HepG2 (cell line): ENCODE measurements around the gene TMEM209. TPM values are rescaled to one million over a fixed set of nuclear protein-coding genes. Genes with fewer than 3 reads are reported as not detected.

ENCODE experiments used
- ATAD3A ChIP-seq: sonication (generic); formaldehyde crosslinking; IDR thresholded peaks from 2 replicates; pipeline ENCODE4 v1.4.0; 2020; ENCODE audit warnings: missing genetic modification reagents
- GLI4 ChIP-seq: sonication (generic); formaldehyde crosslinking; IDR thresholded peaks from 2 replicates; pipeline ENCODE4 v1.5.1; 2020; ENCODE audit warnings: missing genetic modification reagents, mild to moderate bottlenecking, moderate library complexity, borderline replicate concordance
- NR2F1 ChIP-seq, 2 experiments: fragments of 450-650 bp in 1 of 2; formaldehyde crosslinking in 1 of 2; IDR thresholded peaks; 2 replicates each; pipeline versions ENCODE4 v1.5.0 to v1.6.1; 2016 to 2020; ENCODE audit warnings: mild to moderate bottlenecking in 1 of 2, missing compliant biosample characterization in 1 of 2, missing genetic modification reagents in 1 of 2, moderate library complexity in 1 of 2
- PHF8 ChIP-seq: sonication (generic); formaldehyde crosslinking; IDR thresholded peaks from 2 replicates; pipeline ENCODE4 v1.5.0; 2020; ENCODE audit warnings: missing genetic modification reagents
- ZBTB7B ChIP-seq: sonication (generic); formaldehyde crosslinking; IDR thresholded peaks from 2 replicates; pipeline ENCODE4 v1.4.0; 2020; ENCODE audit warnings: missing genetic modification reagents
- ZNF564 ChIP-seq: sonication (generic); formaldehyde crosslinking; IDR thresholded peaks from 2 replicates; pipeline ENCODE4 v1.8.1; 2023; ENCODE audit warnings: mild to moderate bottlenecking, missing genetic modification reagents
- ZNF598 ChIP-seq: sonication (generic); formaldehyde crosslinking; IDR thresholded peaks from 2 replicates; pipeline ENCODE4 v1.5.1; 2020; ENCODE audit warnings: mild to moderate bottlenecking, missing genetic modification reagents, borderline replicate concordance
- polyA plus RNA-seq, 8 experiments: library from polyadenylated mRNA; depleted of rRNA in 3 of 8; stranded (reverse) in 7 of 8; unstranded in 1 of 8; fragments of >200 nt; fragmentation: Illumina TruSeq in 4 of 8; extraction: Trizol in 4 of 8; gene quantifications; 2 replicates each; pipeline versions ENCODE4 v1.2.1 to v1.2.3, GENCODE V29; 2011 to 2016; ENCODE audit warnings: low read depth in 4 of 8, missing spikeins in 1 of 8, mixed read lengths in 1 of 8; ENCODE audit not compliant: insufficient read depth in 1 of 8
- total RNA-seq, 5 experiments: library from RNA; depleted of rRNA; stranded (reverse); fragments of >200 nt; fragmentation: Illumina TruSeq; extraction: Trizol; gene quantifications; 2 replicates each; pipeline ENCODE4 v1.2.3, GENCODE V29; 2016; ENCODE audit warnings: low read depth in 1 of 5
- TF ChIP-seq, protein P1 (sequence below): sonication (generic); formaldehyde crosslinking; IDR thresholded peaks from 2 replicates; pipeline ENCODE4 v1.5.1; 2020; ENCODE audit warnings: mild to moderate bottlenecking, missing genetic modification reagents
- TF ChIP-seq, protein P2 (sequence below): IDR thresholded peaks from 2 replicates; pipeline ENCODE4 v1.6.1; 2016; ENCODE audit warnings: missing genetic modification reagents, missing compliant biosample characterization
- TF ChIP-seq, protein P3 (sequence below): sonication (generic); formaldehyde crosslinking; IDR thresholded peaks from 2 replicates; pipeline ENCODE4 v1.5.0; 2020; ENCODE audit warnings: mild to moderate bottlenecking, low read depth, missing genetic modification reagents, borderline replicate concordance

Gene TMEM209
- total and polyA plus RNA-seq, 2 of the 13 experiments (the other 11 are each of a cell fraction or from before 2014, with no cell fraction given) = 14.5 to 15.6 TPM

DNA sequence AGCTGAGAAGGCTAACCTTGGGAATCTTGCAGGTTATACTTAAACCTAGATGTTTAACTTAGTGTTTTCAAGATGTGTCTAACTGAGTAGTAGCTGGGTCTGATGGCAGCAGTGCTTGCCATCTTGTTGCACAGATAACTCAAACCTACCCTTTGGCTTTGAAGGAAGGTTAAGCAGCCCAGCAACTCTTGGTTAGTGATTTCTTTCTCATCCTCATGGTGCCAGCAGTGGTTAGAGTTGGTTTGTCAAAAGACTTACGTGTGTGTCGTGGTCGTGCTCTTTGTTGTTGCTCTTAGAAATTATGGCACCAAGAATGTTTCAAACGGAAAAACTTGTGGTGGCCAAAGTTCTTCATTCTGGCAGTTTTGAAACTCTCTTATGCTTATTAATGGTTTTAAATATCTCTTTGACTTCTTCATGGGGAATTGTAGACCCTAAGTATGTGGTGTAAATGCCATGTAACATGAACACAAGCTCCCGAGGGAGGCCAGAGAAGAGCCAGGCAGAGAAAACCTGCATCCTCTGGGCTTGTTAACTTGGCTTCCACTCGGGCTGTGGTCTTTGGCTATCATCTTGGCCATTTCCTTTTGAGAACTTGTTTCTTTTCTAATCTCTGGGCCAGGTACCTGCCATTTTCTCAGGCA, 73.9 kb downstream of the TMEM209 start (continued):
- TF ChIP-seq, protein P1, sequence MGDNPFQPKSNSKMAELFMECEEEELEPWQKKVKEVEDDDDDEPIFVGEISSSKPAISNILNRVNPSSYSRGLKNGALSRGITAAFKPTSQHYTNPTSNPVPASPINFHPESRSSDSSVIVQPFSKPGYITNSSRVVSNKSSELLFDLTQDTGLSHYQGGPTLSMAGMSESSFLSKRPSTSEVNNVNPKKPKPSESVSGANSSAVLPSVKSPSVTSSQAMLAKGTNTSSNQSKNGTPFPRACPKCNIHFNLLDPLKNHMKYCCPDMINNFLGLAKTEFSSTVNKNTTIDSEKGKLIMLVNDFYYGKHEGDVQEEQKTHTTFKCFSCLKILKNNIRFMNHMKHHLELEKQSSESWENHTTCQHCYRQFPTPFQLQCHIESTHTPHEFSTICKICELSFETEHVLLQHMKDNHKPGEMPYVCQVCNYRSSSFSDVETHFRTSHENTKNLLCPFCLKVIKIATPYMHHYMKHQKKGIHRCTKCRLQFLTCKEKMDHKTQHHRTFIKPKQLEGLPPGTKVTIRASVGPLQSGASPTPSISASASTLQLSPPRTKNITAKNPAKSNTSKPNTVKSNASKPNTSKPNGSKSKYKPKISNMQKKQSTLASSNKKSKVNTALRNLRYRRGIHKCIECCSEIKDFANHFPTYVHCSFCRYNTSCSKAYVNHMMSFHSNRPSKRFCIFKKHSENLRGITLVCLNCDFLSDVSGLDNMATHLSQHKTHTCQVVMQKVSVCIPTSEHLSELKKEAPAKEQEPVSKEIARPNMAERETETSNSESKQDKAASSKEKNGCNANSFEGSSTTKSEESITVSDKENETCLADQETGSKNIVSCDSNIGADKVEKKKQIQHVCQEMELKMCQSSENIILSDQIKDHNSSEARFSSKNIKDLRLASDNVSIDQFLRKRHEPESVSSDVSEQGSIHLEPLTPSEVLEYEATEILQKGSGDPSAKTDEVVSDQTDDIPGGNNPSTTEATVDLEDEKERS (CRISPR knock-in tag) = no peak
- TF ChIP-seq GLI4 (CRISPR knock-in tag) (no peak), NR2F1 (CRISPR knock-in tag; IDR thresholded peaks at IDR 0.05) (no peak), ATAD3A (no peak), PHF8 (CRISPR knock-in tag) (no peak), ZBTB7B (CRISPR knock-in tag) (no peak), ZNF564 (CRISPR knock-in tag) (no peak), ZNF598 (CRISPR knock-in tag) (no peak)
- TF ChIP-seq, protein P2, sequence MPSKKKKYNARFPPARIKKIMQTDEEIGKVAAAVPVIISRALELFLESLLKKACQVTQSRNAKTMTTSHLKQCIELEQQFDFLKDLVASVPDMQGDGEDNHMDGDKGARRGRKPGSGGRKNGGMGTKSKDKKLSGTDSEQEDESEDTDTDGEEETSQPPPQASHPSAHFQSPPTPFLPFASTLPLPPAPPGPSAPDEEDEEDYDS (CRISPR knock-in tag) = no peak
- TF ChIP-seq, protein P3, sequence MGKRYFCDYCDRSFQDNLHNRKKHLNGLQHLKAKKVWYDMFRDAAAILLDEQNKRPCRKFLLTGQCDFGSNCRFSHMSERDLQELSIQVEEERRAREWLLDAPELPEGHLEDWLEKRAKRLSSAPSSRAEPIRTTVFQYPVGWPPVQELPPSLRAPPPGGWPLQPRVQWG = no peak
- TF ChIP-seq, all 625 proteins: peak for 0
